Measurements from ENCODE around the gene NHSL2.

DNA sequence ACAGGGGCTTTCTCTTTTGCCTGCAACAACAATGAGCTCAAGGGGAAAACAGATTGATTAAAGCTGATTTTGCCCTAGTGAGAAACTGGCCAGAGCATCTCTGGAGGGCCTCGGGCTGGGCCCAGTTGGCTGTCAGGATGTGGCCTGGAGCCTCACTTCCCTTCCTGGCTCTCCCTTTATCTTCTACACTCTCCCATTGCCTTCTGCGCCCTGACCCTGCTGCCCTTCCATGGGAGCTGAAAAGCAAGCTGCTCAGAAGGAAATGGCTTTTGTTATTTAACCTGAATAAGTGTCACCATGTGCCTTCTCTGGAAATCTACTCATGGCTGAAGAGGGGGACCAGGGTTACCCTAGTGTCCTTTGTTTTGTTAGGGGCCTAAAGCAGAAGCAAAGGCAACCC is 43.8 kb downstream of the NHSL2 start:
- TF ChIP-seq, protein P1, sequence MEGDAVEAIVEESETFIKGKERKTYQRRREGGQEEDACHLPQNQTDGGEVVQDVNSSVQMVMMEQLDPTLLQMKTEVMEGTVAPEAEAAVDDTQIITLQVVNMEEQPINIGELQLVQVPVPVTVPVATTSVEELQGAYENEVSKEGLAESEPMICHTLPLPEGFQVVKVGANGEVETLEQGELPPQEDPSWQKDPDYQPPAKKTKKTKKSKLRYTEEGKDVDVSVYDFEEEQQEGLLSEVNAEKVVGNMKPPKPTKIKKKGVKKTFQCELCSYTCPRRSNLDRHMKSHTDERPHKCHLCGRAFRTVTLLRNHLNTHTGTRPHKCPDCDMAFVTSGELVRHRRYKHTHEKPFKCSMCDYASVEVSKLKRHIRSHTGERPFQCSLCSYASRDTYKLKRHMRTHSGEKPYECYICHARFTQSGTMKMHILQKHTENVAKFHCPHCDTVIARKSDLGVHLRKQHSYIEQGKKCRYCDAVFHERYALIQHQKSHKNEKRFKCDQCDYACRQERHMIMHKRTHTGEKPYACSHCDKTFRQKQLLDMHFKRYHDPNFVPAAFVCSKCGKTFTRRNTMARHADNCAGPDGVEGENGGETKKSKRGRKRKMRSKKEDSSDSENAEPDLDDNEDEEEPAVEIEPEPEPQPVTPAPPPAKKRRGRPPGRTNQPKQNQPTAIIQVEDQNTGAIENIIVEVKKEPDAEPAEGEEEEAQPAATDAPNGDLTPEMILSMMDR (IDR thresholded peaks at IDR 0.05) = no peak
- TF ChIP-seq POLR2A (IDR thresholded peaks at IDR 0.05) = no peak
